ENCODE results near the gene EWSR1. TPM values are rescaled to one million over a fixed set of nuclear protein-coding genes. Genes with fewer than 3 reads are reported as not detected.
"Not testable (repeated sequence)": the region's sequence is repeated elsewhere in the genome, so short reads cannot be mapped to it uniquely, and the experiment has no call there.

EWSR1 gene
- polyA plus RNA-seq, 6 donors from 2014 or later, result 175 to 252 (median 194) TPM

DNA sequence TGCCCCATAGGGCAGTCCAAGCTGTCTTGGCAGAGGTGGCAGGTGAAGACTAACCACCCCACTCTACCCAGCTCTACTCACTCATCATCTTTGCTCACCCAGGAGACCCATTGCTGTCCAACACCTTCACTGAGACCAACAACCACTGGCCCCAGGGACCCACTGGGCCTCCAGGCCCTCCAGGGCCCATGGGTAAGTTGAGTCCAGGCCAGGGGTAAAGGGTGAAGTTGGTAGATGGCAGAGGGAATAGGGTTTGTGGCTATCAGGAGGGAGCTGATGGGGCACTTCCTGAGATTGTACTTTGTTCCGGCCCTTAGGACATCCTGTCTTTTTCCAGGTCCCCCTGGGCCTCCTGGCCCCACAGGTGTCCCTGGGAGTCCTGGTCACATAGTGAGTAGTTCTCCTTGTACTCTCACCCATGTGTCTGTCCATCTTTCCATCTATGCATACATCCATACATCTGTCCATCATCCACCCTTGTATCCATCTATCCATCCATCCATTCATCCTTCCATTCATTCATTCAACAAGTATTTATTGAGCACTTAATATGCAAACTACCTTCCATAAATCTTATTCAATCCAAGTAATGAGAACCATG, 34.7 kb upstream of the EWSR1 start:
- Mint-ChIP-seq H3K27ac (no peak overlapping the region), H3K9me3 (peaks cover 5 to 18% (median 7%) of the 10 kb centered on the region in 7 donors), H3K27me3 (peaks cover 9 to 23% (median 18%) of the 10 kb centered on the region in 3 donors), H3K4me3 (no peak overlapping the region), H3K36me3 (peaks cover 0 to 8% of the 10 kb centered on the region in 2 donors), H3K4me1 (no peaks in the 10 kb centered on the region)
- DNase-seq, result no peak
- no peak for ATAC-seq (ENCODE audit: low read depth in 2 of 2)

DNA sequence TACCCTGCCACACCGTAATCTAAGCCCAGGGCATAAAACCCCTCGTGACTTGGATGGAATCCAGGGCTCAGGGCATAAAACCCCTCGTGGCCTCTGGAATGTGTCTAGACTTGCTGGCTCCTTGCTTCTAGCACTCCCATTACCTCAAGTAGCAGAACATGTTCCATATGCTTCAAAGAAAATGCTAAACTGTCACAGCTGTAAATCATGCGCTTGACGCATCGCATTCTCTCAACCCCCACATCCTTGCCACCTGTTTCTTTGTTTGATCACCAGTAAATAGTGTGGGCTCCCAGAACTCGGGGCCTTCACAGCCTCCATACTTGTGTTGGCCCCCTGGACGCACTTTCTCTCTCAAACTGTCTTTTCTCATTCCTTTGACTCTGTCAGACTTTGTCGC, 27.6 kb upstream of the EWSR1 start:
- not testable (repeated sequence) for H3K4me1 Mint-ChIP-seq; H3K27ac Mint-ChIP-seq; ATAC-seq (ENCODE audit: low read depth in 2 of 2); DNase-seq; H3K4me3 Mint-ChIP-seq
- H3K36me3 Mint-ChIP-seq, result peaks cover 14 to 35% of the 10 kb centered on the region in 2 donors
- peaks cover 18 to 53% (median 45%) of the 10 kb centered on the region in 7 donors for H3K9me3 Mint-ChIP-seq
- H3K27me3 Mint-ChIP-seq, result peaks cover 13 to 51% (median 34%) of the 10 kb centered on the region in 3 donors

DNA sequence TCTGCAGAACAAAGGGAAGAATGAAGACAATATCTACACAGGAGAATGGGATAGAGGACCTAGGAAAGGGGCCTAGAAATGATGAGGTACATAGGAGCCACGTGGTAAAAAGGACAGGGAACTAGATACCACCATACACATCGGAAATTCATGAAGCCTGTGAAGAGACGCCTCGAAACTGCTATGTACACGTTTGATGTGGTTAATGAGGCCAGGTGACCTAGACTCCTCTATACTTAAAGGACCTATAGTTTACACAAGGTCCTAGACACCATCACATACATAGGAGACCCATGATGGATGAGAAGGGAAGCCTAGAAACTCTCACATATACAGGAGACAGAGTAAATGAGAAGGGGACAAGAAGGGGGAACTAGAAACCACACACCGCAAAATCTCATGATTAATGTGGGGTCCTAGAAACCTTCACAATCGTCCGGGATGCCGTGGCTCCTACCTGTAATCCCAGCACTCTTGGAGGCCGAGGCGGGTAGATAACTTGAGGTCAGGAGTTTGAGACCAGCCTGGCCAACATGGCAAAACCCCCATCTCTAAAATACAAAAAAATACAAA, 24.1 kb upstream of the EWSR1 start:
- DNase-seq (no peak), ATAC-seq (ENCODE audit: low read depth in 2 of 2) (no peak)
- Mint-ChIP-seq H3K4me3 (peak overlapping the region in 1 of 8 donors; percentile 48), H3K9me3 (peaks cover 18 to 47% (median 42%) of the 10 kb centered on the region in 7 donors), H3K4me1 (peaks cover 0 to 8% (median 3%) of the 10 kb centered on the region in 3 donors), H3K36me3 (peaks cover 14 to 30% of the 10 kb centered on the region in 2 donors), H3K27me3 (peaks cover 15 to 54% (median 34%) of the 10 kb centered on the region in 3 donors), H3K27ac (peak overlapping the region in 1 of 6 donors; percentile 70)

DNA sequence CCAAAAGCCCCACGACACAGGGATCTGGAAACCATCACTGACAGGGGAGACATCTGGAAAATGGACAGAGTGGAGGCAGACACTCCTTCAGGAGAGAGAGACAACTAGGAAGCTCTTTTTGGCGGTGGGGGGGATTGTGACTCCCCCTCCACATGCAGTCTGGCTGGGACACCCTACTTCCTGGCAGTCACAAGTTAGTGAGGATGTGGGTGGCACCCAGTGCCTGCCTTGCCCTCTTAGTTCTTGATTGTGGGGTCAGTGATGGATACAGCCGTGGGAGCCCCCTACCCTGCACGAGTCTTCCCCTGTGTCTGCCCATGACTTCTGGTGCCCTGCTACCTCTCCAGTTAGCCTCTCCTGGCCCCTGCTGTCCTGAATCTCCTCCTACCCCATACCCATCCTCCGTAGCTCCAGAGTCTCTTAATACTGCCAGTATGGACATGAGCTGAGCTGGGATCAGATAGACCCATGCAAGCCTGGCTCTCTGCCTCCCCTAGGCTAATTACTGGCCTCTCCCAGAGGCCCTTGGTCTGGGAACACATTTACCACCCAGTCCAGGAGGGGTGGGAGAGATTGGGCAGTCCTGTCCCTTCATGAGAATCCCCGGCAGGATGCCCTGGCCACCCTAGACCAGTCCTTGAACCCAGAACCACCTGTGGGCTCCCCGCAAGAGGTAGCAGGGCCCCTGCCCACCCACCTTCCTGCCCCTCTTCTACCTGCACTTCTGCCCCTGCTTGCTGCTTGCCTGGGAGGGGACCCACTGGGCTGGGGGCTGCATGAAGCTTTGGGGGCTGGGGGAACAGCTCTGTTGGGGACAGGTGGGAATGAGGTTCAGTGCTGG, 23.1 kb upstream of the EWSR1 start:
- peaks cover 15 to 46% (median 30%) of the 10 kb centered on the region in 3 donors for H3K27me3 Mint-ChIP-seq
- no peak for DNase-seq
- no peak for ATAC-seq (ENCODE audit: low read depth in 2 of 2)
- H3K27ac Mint-ChIP-seq, result no peak overlapping the region
- H3K36me3 Mint-ChIP-seq, result peaks cover 14 to 19% of the 10 kb centered on the region in 2 donors
- H3K4me1 Mint-ChIP-seq, result peaks cover 0 to 8% (median 3%) of the 10 kb centered on the region in 3 donors
- peaks cover 13 to 39% (median 34%) of the 10 kb centered on the region in 7 donors for H3K9me3 Mint-ChIP-seq
- no peak overlapping the region for H3K4me3 Mint-ChIP-seq

DNA sequence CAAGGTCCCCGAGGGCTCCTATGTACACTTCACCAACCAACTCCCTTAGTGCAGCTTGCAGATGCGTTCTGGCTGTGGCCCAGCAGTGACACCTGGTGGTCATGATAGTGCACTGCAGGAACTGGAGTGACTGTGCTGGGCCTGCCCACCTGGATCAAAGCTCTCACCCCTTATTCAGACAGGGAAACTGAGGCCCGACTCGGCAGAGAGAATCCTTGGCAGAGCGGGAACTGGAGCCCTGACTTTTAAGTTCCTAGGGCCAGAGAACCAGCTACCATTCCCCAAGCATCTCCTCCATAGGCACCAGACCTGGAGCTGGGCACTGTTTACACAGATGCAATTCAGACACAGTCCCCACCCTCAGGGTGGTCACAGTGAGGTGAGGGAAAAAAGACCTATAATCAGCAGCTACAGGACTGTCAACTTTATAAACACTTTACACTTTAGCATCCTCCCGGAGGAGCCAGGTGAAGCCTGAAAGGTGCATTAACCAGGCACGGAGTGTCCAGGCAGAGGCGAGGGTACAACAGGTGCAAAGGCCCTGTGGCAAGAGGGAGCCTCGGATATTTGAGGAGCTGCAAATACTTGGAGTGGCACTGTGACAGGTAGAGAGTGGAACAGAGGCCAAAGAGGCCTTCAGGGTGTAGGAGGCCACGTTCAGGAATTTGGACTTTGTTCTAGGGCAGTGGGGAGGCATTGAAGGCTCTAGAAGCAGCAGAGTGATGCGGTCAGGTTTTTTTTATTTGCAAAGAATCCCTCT, 22.3 kb upstream of the EWSR1 start:
- peaks cover 11 to 31% (median 26%) of the 10 kb centered on the region in 7 donors for H3K9me3 Mint-ChIP-seq
- H3K27ac Mint-ChIP-seq, result peak overlapping the region in 1 of 6 donors; percentile 53
- ATAC-seq (ENCODE audit: low read depth in 2 of 2) (peak; percentile 77 to 82), DNase-seq (peak; percentile 56)
- peaks cover 0 to 8% (median 3%) of the 10 kb centered on the region in 3 donors for H3K4me1 Mint-ChIP-seq
- H3K36me3 Mint-ChIP-seq, result peaks cover 12 to 19% of the 10 kb centered on the region in 2 donors
- H3K4me3 Mint-ChIP-seq, result no peak overlapping the region
- H3K27me3 Mint-ChIP-seq, result peaks cover 15 to 39% (median 30%) of the 10 kb centered on the region in 3 donors

DNA sequence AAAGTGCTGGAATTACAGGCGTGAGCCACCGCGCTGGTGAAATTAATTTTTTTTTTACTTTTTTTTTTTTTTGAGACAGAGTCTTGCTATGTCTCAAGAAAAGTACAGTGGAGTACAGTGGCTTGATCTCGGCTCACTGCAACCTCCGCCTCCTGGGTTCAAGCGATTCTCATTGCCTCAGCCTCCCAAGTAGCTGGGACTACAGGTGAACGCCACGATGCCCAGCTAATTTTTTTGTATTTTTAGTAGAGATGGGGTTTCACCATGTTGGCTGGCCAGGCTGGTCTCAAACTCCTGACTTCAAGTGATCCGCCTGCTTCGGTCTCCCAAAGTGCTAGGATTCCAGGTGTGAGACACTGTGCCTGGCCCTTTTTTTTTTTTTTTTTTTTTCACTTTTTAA, 20.2 kb upstream of the EWSR1 start:
- H3K4me1 Mint-ChIP-seq; H3K4me3 Mint-ChIP-seq; H3K27ac Mint-ChIP-seq; ATAC-seq (ENCODE audit: low read depth in 2 of 2); DNase-seq: not testable (repeated sequence)
- Mint-ChIP-seq H3K36me3 (peaks cover 9 to 13% of the 10 kb centered on the region in 2 donors), H3K27me3 (peaks cover 15 to 37% (median 36%) of the 10 kb centered on the region in 3 donors), H3K9me3 (peaks cover 3 to 11% (median 9%) of the 10 kb centered on the region in 7 donors)

DNA sequence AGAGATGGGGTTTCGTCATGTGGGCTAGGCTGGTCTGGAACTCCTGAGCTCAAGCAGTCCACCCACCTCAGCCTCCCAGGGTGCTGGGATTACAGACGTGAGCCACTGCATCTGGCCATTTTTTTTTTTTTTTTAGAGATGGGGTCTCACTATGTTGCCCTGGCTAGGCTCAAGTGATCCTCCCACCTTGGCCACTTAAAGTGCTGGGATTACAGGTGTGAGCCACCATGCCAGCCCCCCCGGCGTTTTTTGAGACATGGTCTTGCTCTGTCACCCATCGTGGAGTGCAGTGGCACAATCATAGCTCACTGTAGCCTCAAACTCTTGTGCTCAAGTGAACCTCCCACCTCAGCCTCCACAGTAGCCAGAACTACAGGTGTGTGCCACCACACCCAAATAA, 16.8 kb upstream of the EWSR1 start:
- H3K4me3 Mint-ChIP-seq, result no peak overlapping the region
- no peak for DNase-seq

DNA sequence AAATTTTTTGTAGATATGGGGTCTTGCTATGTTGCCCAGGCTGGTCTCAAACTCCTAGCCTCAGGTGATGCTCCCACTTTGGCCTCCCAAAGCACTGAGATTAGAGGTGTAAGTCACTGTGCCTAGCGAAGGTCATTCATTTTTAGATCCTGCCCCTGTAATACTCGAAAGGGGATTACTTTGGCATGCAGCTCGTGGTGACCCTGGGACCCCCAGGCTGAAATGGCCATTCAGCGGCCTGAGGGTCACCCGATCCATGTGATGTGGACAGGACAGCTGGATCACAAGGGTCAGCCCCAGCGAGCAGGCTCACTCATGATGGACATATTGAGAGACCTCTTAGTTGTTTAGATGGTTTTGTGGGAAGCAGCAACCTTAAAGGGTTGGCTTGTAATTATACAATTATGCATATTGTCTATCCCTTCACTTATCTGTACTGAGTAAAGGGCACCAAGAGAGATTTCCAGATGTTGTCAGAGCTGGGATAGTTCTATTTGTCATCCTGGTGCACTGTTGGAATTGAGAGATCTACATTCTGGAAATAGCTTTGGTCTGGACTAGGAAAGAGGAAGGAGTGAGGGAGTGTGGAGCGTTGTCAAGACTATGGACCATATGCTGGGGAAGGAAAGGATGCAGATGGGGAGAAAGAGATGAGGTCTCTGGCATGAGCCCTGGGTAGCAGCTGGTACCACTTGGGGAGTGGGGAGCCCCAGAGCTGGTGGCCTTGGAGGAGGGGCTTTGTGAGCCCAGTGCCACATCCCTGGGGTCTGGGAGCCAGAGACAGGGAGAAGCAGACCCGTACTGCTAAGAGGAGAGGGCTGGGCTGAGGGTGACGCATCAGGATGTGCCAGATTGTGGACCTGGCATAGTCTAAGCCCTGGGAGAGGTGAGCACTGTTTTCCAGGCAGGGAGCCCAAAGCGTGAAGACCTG, 15.8 kb upstream of the EWSR1 start:
- ATAC-seq (ENCODE audit: low read depth in 2 of 2) (no peak), DNase-seq (no peak)
- no peaks in the 10 kb centered on the region for H3K36me3 Mint-ChIP-seq
- no peaks in the 10 kb centered on the region for H3K4me1 Mint-ChIP-seq
- no peak overlapping the region for H3K27ac Mint-ChIP-seq
- peak overlapping the region in 1 of 8 donors; percentile 17 for H3K4me3 Mint-ChIP-seq
- peaks cover 4 to 16% (median 14%) of the 10 kb centered on the region in 3 donors for H3K27me3 Mint-ChIP-seq
- no peaks in the 10 kb centered on the region for H3K9me3 Mint-ChIP-seq

More for the DNA sequence above, 16.8 kb upstream of the EWSR1 start:
- Mint-ChIP-seq H3K4me1 (no peaks in the 10 kb centered on the region), H3K9me3 (no peaks in the 10 kb centered on the region), H3K27ac (no peak overlapping the region), H3K27me3 (peaks cover 4 to 16% (median 14%) of the 10 kb centered on the region in 3 donors), H3K36me3 (no peaks in the 10 kb centered on the region)
- ATAC-seq (ENCODE audit: low read depth in 2 of 2), result no peak

DNA sequence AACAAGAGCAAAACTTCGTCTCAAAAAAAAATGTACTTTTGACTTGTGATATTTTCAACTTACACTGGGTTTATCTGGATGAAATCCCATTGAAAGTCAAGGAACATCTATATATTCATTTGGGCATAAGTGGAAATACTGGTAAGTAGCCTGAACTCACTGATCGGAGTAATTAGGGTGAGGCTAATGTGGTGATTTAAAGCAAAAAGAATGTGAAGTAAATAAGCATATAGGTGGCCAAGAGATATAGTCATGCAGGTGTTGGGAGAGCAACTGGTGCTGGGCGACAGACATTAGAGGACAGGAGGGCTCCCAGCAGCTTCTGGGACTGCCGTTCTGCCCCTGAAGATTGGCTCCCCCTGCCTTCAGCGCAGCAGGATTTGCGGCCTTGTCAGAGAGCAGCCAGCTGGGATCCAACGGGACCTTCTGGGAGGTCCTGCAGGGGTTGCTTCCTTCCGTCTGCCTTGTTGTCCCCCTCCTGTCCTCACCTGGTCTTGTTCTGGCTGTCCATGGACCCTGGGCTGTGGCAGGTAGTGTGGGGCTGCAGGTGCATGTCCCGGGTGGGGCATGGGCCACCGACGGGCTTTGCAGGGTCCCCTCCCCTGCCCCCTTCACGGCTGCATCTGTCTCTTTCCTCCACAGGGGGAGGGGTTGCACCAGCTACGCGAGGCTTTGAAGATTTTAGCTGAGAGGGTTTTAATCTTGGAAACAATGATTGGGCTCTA, 14.3 kb upstream of the EWSR1 start:
- no peak overlapping the region for H3K27ac Mint-ChIP-seq

DNA sequence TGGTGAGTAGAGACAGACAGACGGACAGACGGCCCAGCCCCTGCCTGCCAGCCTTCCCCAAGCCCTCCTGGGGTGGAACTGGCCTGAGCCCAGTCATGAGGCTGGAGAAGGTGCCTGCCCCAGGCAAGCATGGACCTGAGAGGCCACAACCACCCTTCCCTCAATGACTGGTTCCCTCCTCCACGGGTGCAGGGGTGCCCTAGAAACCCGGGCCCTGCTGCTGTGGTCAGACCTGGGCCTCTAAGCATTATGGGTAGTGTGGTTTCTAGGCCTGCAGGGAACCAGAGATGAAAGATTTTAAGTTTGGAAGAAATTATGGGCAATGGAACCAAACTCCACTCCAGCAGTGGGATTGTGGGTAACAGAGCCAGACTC, 13.8 kb upstream of the EWSR1 start:
- no peaks in the 10 kb centered on the region for H3K4me1 Mint-ChIP-seq
- no peaks in the 10 kb centered on the region for H3K36me3 Mint-ChIP-seq
- no peaks in the 10 kb centered on the region for H3K9me3 Mint-ChIP-seq
- H3K27me3 Mint-ChIP-seq, result peaks cover 4 to 16% (median 14%) of the 10 kb centered on the region in 3 donors
- no peak overlapping the region for H3K27ac Mint-ChIP-seq
- DNase-seq, result no peak
- no peak overlapping the region for H3K4me3 Mint-ChIP-seq
- ATAC-seq (ENCODE audit: low read depth in 2 of 2), result no peak

More for the DNA sequence above, 14.3 kb upstream of the EWSR1 start:
- no peaks in the 10 kb centered on the region for H3K36me3 Mint-ChIP-seq
- ATAC-seq (ENCODE audit: low read depth in 2 of 2), result no peak
- DNase-seq, result no peak
- peaks cover 4 to 16% (median 14%) of the 10 kb centered on the region in 3 donors for H3K27me3 Mint-ChIP-seq
- no peaks in the 10 kb centered on the region for H3K4me1 Mint-ChIP-seq
- H3K9me3 Mint-ChIP-seq, result no peaks in the 10 kb centered on the region
- no peak overlapping the region for H3K4me3 Mint-ChIP-seq

DNA sequence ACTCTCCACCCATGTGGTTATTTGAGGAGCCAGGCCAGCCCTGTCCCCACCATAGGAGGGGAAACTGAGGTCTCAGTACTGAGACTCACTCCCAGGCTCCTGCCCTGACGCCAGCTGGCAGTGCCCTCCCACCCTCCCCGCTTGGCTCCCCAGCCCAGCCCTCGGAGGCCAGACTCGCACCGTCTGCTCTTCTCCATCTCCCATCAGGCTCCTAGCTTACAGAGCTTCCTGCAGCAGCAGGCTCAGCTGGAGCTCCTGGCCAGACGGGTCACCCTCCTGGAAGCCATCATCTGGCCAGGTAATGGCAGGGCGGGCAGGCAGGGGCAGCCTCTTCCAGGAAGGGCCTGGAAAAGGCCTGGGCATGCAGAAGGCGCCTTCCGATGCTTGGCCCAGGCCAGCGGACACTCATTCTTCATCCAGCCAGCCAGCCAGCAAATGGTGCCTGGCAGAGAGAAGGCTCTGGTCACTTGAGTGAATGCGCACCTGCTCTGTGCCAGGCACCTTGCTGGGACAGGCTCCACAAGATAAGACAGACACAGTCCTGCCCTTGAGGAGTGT, 12.9 kb upstream of the EWSR1 start:
- Mint-ChIP-seq H3K9me3 (no peaks in the 10 kb centered on the region), H3K36me3 (no peaks in the 10 kb centered on the region), H3K4me1 (no peaks in the 10 kb centered on the region), H3K27me3 (peaks cover 4 to 16% (median 14%) of the 10 kb centered on the region in 3 donors), H3K27ac (peak overlapping the region in 1 of 6 donors; percentile 52), H3K4me3 (no peak overlapping the region)
- no peak for ATAC-seq (ENCODE audit: low read depth in 2 of 2)
- no peak for DNase-seq
